Inferior parietal cortex (tissue), 1 donor: ENCODE data around the gene PCIF1.
A peak's percentile ranks its signal among the peaks of the same experiment; 100 is the strongest.

Experiments
- DNase-seq: peaks from one replicate; pipeline ENCODE4 v3.0.0-alpha.2; 2016; ENCODE audit errors: extremely low spot score

PCIF1 gene

DNA sequence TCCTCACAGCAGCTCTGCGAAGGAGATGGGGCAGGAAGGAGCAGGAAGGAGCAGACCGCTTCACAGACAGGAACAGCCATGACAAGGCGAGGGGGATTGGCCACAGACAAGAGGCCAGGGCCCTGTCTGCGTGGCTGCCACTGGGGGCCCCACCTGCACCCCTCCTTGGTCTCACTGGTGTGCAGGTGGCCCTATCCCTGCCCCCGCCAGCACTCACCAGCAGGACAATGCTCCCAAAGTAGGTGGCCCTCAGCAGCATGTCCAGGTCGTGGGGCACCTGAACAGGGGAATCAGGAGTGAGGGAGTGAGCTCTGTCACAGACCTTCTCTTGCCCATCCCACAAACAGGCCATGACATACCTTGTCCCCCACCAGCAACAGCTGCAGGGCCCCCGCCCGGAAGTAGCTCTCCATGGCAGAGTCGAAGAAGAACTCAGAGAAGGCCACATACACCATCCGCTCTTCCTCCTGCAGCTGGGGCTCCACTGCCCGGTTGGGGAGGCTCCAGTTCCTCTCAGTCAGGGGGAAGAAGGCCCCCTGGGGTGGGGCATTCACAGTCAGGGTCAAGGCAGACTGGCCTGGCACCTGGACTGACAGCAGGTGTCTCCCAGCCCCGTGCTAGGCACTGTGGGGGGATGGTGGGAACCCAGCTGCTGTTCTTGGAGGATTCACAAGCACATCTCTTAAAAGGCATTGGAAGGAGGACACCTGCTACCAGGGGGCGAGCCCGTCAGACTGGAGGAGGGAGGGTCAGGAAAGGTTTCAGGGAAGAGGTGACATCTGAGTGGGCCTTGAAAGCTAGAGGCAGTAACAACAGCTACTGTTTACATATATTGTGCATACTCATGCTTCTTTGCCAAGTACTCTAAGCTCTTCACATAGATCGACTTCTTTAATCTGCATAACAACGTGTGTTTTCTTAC lies 29.6 kb upstream of the PCIF1 start:
- no peak for DNase-seq

DNA sequence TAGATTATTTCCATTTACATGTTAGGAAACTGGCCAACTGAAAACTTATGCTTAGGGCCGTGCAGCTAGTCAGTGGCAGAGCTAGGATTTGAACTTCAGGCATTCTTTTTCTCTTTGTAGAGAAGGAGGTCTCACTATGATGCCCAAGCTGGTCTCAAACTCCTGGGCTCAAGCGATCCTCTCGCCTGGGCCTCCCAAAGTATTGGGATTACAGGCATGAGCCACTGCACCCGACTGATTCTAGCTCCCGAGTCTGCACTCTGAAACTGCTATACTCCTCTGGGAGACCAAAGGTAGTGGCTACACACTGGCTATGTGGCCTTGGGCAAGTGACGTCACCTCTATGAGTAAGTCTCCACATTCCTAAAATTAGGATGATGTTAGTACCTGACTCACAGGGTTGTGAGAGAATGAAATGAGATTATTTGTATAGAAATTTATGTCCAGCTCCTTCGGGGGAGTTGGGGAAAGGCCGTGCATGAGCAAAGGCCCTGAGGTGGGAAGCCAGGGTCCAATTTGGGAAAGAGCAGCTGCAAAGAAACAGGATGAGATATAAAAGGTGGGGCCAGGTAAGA lies 28.9 kb upstream of the PCIF1 start:
- DNase-seq = no peak

DNA sequence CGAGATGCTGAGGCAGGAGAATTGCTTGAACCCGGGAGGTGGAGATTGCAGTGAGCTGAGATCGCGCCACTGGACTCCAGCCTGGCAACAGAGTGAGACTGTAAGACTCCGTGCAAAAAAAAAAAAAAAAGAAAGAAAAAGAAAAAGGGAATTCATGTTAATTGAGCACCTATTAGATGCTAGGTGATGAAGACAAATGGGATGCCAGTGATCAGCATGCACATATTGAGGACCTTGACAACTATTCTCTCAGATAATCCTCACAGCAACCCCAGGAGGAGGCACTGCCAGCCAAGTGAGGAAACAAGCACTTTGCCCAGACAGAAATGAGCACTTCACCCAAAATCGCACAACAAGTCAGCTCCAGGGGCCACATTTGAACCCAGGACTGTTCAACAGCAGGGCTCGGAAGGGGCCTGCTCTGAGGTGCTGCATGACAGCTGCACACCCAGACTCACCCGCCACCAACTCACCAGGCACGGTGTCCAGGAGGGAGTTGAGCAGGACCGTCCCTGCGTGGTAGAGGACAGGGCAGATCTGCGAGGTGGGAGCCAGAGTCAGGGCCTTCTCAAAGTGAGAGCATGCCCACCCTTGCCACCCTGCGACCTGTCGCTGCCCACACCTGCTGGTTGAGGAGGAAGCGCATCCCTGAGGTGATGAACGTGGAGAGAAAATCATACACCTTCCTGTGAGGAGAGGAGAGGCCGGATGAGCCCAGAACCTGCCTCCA lies 27.1 kb upstream of the PCIF1 start:
- DNase-seq = no peak

DNA sequence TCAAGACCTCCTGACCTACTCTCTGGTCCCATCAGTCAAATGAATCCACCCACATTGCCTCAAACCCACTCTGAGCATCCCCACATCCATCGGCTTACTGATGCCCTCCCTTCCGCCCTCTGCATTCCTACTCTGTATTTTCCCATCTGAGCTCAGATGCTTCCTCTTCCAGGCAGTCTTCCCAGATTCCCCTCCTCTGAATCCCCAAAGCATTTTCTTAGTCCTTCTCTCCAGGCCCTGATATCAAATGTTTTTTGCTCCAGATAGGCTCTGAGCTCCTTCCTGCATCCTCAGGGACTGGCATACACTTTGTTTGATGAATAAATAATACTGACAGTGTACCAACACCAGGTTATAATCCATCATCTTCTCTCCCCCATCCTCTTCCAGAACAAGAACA lies 26.4 kb upstream of the PCIF1 start:
- no peak for DNase-seq

DNA sequence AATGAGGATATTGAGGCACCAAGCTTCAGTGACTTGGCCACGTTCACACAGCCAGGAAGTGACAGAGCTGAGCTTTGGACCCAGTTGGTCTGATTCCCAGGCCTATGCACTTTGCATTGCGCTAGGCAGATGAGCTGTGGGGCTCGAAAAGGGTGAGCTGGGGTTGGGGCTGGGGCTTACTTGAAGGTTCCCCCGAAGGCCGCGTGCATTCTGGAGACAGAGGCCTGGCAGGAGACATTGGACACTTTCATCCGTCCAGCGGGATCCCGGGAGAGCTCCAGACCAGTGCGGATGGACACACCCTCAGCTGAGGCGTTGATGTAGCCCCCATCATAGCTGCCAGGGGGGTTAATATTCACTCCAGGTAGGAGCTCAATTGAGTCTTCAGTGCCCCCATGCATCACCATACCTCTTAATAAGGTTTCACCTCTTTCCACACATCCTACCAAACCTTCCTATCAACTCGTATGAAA lies 25.1 kb upstream of the PCIF1 start:
- no peak for DNase-seq

DNA sequence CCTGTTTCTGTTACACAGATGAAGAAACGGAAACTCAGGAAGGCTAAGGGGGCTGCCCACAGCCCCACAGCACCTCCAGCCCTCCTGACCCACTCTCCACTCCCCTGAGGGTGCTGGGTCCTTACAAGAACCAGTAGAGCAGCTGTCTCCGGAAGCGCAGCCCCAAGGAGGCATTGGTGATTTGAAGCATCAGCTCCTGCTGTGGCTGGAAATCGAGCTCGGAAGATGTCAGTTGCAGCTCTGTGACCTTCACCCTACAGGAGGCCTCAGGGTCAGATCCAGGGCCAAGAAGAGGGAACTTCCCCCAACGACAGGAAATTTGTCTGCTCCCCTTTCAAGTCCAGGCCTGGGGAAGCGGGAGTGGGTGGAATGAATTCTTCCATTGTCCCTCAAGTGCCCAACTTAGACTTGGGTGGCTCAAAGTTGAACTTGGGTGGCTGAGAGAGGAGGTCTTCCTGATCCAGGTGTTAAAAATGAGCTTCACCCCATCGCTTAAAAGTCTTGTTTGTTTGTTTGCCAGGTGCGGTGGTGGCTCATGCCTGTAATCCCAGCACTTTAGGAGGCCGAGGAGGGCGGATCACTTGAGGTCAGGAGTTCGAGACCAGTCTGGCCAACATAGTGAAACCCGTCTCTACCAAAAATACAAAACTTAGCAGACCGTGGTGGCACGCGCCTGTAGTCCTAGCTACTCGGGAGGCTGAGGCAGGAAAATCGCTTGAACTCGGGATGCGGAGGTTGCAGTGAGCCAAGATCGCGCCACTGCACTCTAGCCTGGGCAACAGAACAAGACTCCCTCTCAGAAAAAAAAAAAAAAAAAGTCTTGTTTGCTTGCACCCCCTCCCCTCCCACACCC lies 24.4 kb upstream of the PCIF1 start:
- no peak for DNase-seq

DNA sequence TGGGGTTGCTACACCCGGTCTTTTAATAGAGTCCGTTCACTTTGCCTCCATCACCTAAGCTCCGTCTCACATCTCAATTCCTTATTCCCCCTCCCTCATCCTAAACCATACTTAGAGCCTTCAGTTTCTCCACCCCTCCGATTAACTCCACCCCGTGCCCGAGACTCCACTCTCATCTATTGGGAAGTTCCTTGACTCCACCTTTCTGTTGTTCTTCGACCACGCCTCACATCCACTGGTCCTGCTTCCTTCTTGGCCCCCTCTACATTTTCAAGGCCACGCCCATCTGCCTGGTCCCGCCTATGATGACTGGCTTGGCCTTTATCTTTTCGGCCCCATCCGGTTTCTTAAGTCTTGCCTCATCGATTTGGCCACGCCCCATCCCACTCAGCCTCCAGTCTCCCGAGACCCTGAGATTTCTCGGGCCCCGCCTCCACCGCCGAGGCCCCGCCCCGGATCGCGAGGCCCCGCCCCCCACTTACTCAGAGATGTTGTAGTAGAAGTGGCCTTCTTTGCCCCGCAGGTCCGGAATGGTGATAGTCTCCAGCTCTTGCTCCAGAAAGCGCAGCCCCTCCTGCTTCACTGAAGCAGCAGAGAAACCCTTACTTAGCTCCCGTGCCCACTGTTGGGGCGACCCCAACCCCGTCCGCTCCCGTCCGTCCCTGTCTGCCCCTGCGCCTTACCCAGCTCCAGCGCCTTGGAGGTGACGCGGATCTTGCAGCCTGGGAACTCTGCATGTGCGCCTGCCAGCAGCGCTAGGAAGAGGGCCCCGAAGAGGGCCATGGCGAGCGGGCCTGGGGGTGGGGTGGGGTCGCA lies 23.6 kb upstream of the PCIF1 start:
- peak; percentile 85 for DNase-seq

DNA sequence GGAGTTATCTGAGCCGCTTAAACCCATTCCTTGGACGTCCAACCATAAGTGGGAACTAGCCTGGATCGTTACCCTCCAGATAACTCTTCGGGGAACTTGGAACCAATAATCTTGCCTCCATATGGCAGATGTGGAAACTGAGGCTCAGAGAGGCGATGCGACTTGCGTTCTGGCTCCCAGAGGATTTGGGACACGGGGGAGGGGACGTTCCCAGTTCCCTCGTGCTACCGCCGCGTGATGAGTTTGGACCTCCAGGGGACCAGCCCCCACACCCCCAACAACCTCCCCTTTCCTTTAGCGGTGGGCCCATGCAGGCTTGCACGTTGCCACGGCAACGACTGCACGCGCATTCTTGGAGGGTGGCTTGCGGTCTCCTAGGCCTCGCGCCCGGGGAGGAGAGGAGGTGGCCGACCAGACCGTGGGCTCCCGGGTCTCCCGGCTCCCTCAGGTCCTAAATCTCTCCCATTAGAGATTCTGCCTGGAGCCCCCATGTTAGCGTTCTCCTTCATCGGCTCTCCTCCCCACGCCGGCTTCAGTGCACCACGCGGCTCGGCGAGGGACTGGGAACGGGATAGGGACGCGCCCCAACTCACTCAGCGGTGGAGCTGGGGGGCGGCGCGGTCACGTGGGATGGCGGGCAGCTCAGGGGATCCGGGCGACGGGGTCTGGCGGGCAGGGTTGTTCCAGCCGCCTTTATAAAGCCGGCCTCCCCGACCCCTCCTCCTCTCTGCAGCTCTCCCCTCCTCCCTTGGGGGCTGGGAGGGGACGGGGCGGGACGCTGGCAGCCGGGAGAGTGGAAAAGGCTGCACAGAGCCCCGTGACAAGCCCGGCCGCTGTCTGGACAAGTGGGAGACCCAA lies 22.8 kb upstream of the PCIF1 start, which contains the start of gene PLTP:
TSS of gene PLTP (minus strand) at position 670 of the 858 bp plus-strand sequence. CDS start 703 bp downstream, outside the sequence.
- no peak for DNase-seq

DNA sequence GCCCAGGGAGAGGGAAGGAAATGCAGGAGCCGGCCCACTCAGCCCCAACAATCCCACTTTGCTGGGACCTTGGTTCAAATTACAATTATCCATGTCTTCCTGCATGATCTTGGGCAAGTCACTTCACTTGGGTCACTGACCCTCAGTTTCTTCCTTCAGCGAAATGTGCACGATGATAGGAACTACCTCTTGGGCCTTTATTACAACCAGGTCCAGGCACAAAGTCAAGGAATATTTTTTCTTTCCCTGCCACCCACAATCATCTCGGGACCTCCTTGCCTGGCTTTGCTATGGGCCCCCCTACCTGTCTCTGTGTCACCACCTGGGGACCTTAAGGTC lies 22.2 kb upstream of the PCIF1 start:
- DNase-seq = no peak

DNA sequence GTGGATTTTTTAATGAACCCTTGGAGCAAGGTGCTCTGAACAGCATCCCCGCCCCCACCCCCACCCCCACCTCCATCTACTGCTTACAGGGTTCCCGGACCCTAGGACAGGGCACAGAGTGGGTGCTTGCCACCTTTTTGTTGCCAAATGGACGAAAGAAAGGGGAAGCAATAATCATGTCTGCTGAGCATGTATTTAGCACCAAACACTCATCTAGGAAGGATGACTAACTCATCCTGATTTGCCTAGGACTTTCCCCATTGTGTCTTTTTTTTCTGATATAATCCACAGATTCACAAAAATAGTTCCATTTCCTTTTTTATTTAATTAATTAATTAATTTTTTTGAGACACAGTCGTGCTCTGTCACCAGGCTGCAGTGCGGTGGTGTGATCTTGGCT lies 21.4 kb upstream of the PCIF1 start:
- no peak for DNase-seq

DNA sequence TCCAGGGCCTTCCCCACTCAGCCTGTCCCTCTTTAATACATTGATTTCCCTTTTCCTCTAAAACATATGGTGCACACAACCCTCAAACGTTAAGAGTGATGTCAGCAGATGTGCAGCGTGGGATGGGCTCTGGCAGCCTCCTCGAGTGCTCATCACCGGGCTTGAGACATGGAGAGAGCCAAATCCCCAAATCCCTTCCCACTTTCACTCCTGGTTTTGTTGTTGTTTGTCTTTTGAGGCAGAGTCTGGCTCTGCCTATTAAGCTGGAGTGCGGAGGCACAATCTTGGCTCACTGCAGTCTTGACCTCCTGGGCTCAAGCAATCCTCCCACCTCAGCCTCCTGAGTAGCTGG lies 16.7 kb upstream of the PCIF1 start:
- peak; percentile 51 for DNase-seq

DNA sequence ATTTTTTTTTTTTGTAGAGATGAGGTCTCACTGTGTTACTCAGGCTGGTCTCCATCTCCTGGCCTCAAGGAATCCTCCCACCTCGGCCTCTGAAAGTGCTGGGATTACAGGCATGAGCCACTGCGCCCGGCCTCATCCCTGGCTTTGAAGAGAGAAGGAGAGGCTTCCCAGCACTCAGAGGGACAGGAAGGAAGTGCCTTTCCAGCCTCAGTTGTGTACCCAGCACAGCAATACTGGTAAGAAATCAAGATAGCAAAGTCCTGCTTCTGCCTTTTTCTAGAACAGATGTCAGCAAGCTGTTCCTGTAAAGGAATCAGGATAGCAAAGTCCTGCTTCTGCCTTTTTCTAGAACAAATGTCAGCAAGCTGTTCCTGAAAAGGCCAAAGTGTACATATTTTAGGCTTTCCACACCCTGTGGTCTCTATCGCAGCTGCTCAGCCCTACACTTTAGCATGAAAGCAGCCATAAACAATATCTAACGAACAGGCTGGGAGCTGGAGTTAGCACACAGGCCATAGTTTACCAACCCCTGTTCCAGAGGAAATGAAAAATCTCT lies 16.2 kb upstream of the PCIF1 start:
- DNase-seq = no peak

DNA sequence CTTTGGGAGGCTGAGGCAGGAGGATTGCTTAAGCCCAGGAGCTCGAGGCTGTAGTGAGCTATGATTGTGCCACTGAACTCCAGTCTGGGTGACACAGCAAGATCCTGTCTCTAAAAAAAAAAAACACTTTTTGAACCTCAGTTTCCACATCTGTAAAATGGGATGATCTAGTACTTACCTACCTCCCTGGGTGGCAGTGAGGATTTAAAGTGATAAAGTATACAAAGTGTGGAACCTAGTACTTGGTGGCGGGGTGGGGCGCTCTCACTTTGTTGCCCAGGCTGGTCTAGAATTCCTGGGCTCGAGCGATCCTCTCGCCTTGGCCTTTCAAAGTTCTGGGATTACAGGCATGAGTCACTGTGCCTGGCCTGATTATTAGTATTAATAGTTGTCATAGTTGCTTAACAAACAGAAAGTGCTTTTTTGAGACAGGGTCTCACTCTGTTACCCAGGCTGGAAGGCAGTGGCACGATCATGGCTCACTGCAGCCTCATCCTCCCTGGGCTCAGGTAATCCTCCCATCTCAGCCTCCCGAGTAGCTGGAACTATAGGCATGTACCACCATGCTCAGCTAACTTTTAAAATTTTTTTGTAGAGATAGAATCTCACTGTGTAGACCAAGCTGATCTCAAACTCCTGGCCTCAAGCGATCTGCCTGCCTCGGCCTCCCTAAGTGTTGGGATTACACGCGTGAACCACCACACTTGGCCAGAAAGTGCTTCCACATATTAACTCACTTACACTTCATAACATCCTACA lies 15.5 kb upstream of the PCIF1 start:
- DNase-seq = no peak

DNA sequence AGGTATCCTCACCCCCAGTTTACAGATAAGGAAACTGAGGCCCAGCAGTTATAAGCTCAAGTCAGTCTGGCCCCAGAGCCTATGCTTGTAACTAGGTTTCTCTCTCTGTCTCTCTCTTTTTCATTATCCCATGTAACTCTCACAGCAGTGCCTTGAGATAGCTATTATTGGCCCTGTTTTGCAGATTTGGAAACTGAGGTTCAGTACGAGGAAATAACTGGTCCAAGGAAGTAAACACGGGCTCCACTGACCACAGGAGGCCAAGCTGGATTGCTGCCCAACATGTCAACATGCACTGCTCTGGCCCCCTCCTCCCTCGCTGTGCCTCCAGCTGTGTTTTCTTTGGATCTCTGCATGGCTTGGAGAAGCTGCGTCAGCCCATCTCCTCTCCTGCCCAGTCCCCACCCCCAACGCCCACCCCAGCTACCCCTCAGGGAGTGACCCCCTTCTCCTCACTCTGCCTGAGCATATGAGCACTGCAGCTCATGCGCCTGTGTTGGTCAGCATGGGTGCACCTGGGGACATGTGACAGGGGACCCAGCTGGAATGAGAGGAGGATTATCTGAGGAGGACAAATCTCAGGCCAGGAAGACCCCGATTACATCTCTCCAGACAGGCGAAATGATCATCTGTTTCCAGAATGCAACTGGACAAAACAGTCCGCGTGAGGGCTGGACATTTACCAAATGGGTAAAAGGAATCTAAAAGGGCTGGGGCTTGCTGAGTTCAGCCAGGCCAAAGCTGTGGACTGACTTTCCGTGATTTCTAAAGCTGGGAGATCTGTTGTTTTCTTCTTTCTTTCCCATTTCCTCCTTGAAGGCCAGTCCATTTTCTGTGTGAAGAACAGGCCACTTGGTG lies 14.7 kb upstream of the PCIF1 start:
- no peak for DNase-seq

DNA sequence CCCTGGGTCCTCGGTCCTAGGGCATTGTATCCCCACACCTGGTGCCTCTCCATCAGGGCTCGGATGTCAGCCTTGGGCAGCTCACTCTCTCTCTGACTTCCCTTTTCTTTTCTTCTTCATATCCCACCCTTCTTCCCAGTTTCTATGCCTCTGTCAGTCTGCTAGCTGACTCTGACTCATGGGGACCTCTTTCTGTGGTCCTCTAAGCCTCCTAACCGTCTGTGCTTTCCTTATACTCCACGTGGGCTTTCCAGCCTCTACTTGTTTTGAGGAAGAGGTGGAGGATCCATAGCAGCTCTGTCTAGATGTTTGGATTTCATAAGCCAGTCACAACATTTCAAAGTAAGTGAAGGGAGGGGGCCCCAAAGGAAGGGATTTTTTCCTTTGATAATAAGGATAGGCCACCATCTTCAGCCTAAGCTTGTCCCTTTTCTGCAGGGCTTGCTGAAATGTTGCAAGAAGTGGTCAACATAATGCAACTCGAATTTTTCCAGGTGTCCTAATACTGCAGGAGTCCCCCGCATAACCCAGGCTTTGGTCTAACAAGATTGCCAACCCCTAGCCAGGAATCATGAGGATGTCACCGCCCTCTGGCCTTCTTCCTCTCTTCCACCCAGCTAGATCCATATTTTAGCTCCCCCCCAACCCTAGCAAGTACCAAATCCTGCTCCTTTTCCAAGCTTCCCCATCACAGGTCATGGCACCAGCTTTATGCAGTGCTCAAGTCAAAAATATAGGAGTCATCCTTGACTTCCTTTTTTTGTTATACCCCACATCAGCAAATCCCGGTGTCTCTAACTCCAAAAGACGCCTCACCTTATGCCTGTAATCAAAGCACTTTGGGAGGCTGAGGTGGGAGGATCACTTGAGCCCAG lies 13.8 kb upstream of the PCIF1 start:
- no peak for DNase-seq

DNA sequence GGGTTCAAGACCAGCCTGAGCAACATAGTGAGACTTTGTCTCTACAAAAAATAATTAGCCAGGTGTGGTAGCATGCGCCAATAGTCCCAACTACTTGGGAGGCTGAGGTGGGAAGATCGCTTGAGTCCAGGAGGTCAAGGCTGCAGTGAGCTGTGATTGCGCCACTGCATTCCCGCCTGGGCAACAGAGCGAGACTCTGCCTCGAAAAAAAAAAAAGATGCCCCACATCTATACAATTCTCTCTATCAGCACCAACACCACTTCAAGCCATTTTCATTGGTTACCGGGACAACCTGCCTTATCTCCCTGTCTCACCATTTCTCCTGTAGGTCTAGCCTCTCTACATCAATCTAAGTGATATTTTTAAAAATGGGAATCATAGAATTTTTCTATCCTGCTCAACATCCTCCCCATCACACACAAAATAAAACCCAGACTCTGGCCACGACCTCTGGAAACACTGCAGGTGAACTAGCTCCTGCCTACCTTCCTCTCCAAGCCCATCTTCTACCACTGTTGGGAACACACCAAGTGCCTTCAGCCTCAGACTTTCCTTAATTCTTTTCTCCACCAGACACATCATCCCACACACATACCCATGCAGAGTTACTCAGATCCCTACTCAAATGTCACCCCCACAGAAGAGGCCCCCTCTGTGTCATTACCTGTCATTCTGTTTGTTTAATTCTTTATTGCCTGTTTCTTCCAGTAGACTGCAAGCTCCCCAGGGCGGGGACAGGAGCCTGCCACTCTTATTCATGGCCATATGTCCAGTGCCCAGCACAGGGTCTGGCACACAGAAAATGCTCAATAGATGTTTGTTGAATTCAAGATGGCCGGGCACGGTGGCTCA lies 12.9 kb upstream of the PCIF1 start:
- no peak for DNase-seq
